Measurements from ENCODE around the gene PANX3. TPM values are rescaled to one million over a fixed set of nuclear protein-coding genes. Genes with fewer than 3 reads are reported as not detected.

Gene PANX3
- polyA plus RNA-seq, 1 donor from 2014 or later, result not detected

- Histone ChIP-seq H4K20me1 (ENCODE audit: insufficient read depth) (no peaks in the 10 kb centered on the region), H3K4me3 (ENCODE audit: low read length) (peak overlapping the region; percentile 61), H3K36me3 (ENCODE audit: insufficient read depth, low read length) (no peaks in the 10 kb centered on the region), H2AFZ (ENCODE audit: low read depth, low read length) (no peak overlapping the region), H3K9me2 (ENCODE audit: insufficient read depth, low read length) (no peaks in the 10 kb centered on the region), H3K9me3 (ENCODE audit: low read length) (no peaks in the 10 kb centered on the region), H3K27ac (ENCODE audit: low read length) (peak overlapping the region; percentile 97), H3K79me2 (replicated peaks; ENCODE audit: insufficient read depth, low read length) (no peaks in the 10 kb centered on the region), H3K4me2 (ENCODE audit: low read length) (peak overlapping the region; percentile 56), H3K27me3 (ENCODE audit: insufficient read depth, low read depth, low read length) (no peaks in the 10 kb centered on the region), H3F3A (ENCODE audit: insufficient read depth, low read length, poor library complexity, severe bottlenecking) (peaks cover 12% of the 10 kb centered on the region), H3K9ac (ENCODE audit: low read length) (peak overlapping the region; percentile 73)
- TF ChIP-seq EZH2 (IDR thresholded peaks at IDR 0.05; ENCODE audit: borderline replicate concordance, insufficient read depth, low read length, poor library complexity, severe bottlenecking) (no peak), POLR2AphosphoS5 (IDR thresholded peaks at IDR 0.05) (no peak), REST (IDR thresholded peaks at IDR 0.05; ENCODE audit: borderline replicate concordance) (no peak), MXI1 (conservative IDR thresholded peaks at IDR 0.05; ENCODE audit: poor library complexity, severe bottlenecking) (no peak), TAF1 (IDR thresholded peaks at IDR 0.05; ENCODE audit: low read depth) (no peak), EP300 (conservative IDR thresholded peaks at IDR 0.05; ENCODE audit: poor library complexity, severe bottlenecking) (no peak), CTCF (IDR thresholded peaks at IDR 0.05; ENCODE audit: poor library complexity, severe bottlenecking) (no peak)
Measured at GRCh38 chr11:124658501-124658900, 47.3 kb downstream of the PANX3 start.

- H3F3A ChIP-seq (ENCODE audit: insufficient read depth, low read length, poor library complexity, severe bottlenecking), result peaks cover 12% of the 10 kb centered on the region
- no peak overlapping the region for H3K4me2 ChIP-seq (ENCODE audit: low read length)
- no peak overlapping the region for H3K4me3 ChIP-seq (ENCODE audit: low read length)
- no peaks in the 10 kb centered on the region for H3K27me3 ChIP-seq (ENCODE audit: insufficient read depth, low read depth, low read length)
- H3K27ac ChIP-seq (ENCODE audit: low read length), result peak overlapping the region; percentile 97
- H3K9ac ChIP-seq (ENCODE audit: low read length), result no peak overlapping the region
- no peaks in the 10 kb centered on the region for H3K9me3 ChIP-seq (ENCODE audit: low read length)
- H3K9me2 ChIP-seq (ENCODE audit: insufficient read depth, low read length), result no peaks in the 10 kb centered on the region
- H4K20me1 ChIP-seq (ENCODE audit: insufficient read depth), result no peaks in the 10 kb centered on the region
- H3K36me3 ChIP-seq (ENCODE audit: insufficient read depth, low read length), result no peaks in the 10 kb centered on the region
- no peak overlapping the region for H2AFZ ChIP-seq (ENCODE audit: low read depth, low read length)
- no peaks in the 10 kb centered on the region for H3K79me2 ChIP-seq (replicated peaks; ENCODE audit: insufficient read depth, low read length)
- no peak for TF ChIP-seq TAF1 (IDR thresholded peaks at IDR 0.05; ENCODE audit: low read depth)
- TF ChIP-seq CTCF (IDR thresholded peaks at IDR 0.05; ENCODE audit: poor library complexity, severe bottlenecking), result no peak
- TF ChIP-seq POLR2AphosphoS5 (IDR thresholded peaks at IDR 0.05), result no peak
Measured at GRCh38 chr11:124658986-124659385, 47.8 kb downstream of the PANX3 start.

Measured in neural cell (in vitro differentiated cells).